MM.1S (cell line): ENCODE results near the gene TOR1A.

Experiments
- CTCF ChIP-seq: fragments of 300-600 bp; sonication (generic); IDR thresholded peaks from 2 replicates; pipeline ENCODE4 v1.5.1; 2016; ENCODE audit warnings: antibody characterized with exemption, low read length, mixed read lengths
- EZH2 ChIP-seq: fragments of 300-600 bp; sonication (generic); optimal IDR thresholded peaks from 2 replicates; pipeline ENCODE3; 2017; ENCODE audit warnings: low read depth, mild to moderate bottlenecking, antibody characterized with exemption, low read length, mixed read lengths

- TF ChIP-seq CTCF, result no peak
- no peak for TF ChIP-seq EZH2
Observed at GRCh38 chr9:129838707-129839259, 14.8 kb upstream of the TOR1A start.
